K562 (cell line): Measurements from ENCODE around the gene GNRH2. TPM values are rescaled to one million over a fixed set of nuclear protein-coding genes. Genes with fewer than 3 reads are reported as not detected.

ENCODE experiments used
- EP300 ChIP-seq: IDR thresholded peaks from 2 replicates; pipeline ENCODE4 v1.6.1; 2012; ENCODE audit warnings: low read length, improper control_type of control experiment
- EZH2 ChIP-seq: IDR thresholded peaks from 2 replicates; pipeline ENCODE4 v1.6.1; 2012; ENCODE audit warnings: low read depth, mild to moderate bottlenecking, inconsistent platforms, low read length, borderline replicate concordance
- ILK ChIP-seq: fragments of 450-650 bp; IDR thresholded peaks from 2 replicates; pipeline ENCODE4 v1.6.1; 2016; ENCODE audit warnings: missing genetic modification characterization, low read depth, mild to moderate bottlenecking, missing compliant biosample characterization, moderate library complexity, borderline replicate concordance
- NFE2 ChIP-seq: IDR thresholded peaks from 2 replicates; pipeline ENCODE4 v1.6.1; 2014; ENCODE audit warnings: antibody characterized with exemption, low read depth
- NR4A1 ChIP-seq, 2 experiments: fragments of 250-450 bp in 1 of 2; fragments of 450-650 bp in 1 of 2; sonication (Bioruptor Pico) in 1 of 2; IDR thresholded peaks; 2 replicates each; pipeline versions ENCODE4 v1.4.0 to v1.6.1; 2016 to 2020; ENCODE audit warnings: mild to moderate bottlenecking in 2 of 2, missing compliant biosample characterization in 1 of 2, missing genetic modification characterization in 1 of 2, moderate library complexity in 1 of 2
- NRF1 ChIP-seq, 2 experiments: fragments of 450-650 bp; IDR thresholded peaks in 1 of 2; conservative IDR thresholded peaks in 1 of 2; 2 replicates each; pipeline ENCODE4 v1.6.1; 2014; ENCODE audit warnings: mild to moderate bottlenecking in 2 of 2
- PML ChIP-seq: IDR thresholded peaks from 2 replicates; pipeline ENCODE4 v1.6.1; 2012; ENCODE audit warnings: low read length, inconsistent platforms
- SMARCB1 ChIP-seq: IDR thresholded peaks from 2 replicates; pipeline ENCODE4 v1.6.1; 2011; ENCODE audit warnings: improper control_type of control experiment, low read depth; ENCODE audit not compliant: insufficient read length
- SP1 ChIP-seq: sonication (generic); formaldehyde crosslinking; IDR thresholded peaks from 2 replicates; pipeline ENCODE4 v1.8.1; 2022; ENCODE audit warnings: mild to moderate bottlenecking, missing genetic modification reagents
- TARDBP ChIP-seq: fragments of 450-650 bp; IDR thresholded peaks from 2 replicates; pipeline ENCODE4 v1.6.1; 2016
- ZBTB1 ChIP-seq: sonication (generic); formaldehyde crosslinking; IDR thresholded peaks from 2 replicates; pipeline ENCODE4 v1.8.1; 2023; ENCODE audit warnings: missing genetic modification reagents, low read depth, mild to moderate bottlenecking, borderline replicate concordance
- ZKSCAN8 ChIP-seq: fragments of 200-800 bp; sonication (Bioruptor generic); IDR thresholded peaks from 2 replicates; pipeline ENCODE4 v1.6.1; 2016; ENCODE audit warnings: missing genetic modification characterization, missing compliant biosample characterization
- ZNF76 ChIP-seq: fragments of 250-450 bp; sonication (Bioruptor Pico); IDR thresholded peaks from 2 replicates; pipeline ENCODE4 v1.4.0; 2020; ENCODE audit warnings: mild to moderate bottlenecking, moderate library complexity, borderline replicate concordance
- polyA plus RNA-seq, 8 experiments: library from polyadenylated mRNA; depleted of rRNA in 4 of 8; stranded (reverse) in 5 of 8; unstranded in 3 of 8; fragments of >200 nt; fragmentation: Nextera tagmentation in 2 of 8; fragmentation: Illumina TruSeq in 1 of 8; extraction: Ambion mirVana in 2 of 8; extraction: Trizol in 1 of 8; gene quantifications; 2 replicates each; pipeline versions ENCODE4 v1.2.1 to v1.2.3, GENCODE V29; 2011 to 2014; ENCODE audit warnings: inconsistent platforms in 1 of 8, missing spikeins in 1 of 8
- total RNA-seq, 7 experiments: library from RNA; depleted of rRNA in 6 of 7; stranded (reverse); fragments of >200 nt in 6 of 7; fragmentation: Illumina TruSeq in 2 of 7; extraction: Trizol in 2 of 7; gene quantifications; 2 replicates each; pipeline versions ENCODE4 v1.2.1 to v1.2.3, GENCODE V29; 2011 to 2021; ENCODE audit warnings: low replicate concordance in 1 of 7
- TF ChIP-seq, protein P1 (sequence below): fragments of 450-650 bp; formaldehyde crosslinking; IDR thresholded peaks from 2 replicates; pipeline ENCODE4 v1.4.0; 2020; ENCODE audit warnings: mild to moderate bottlenecking, moderate library complexity
- TF ChIP-seq, protein P2 (sequence below), 3 experiments: fragments of 200-800 bp in 1 of 3; fragments of 250-450 bp in 1 of 3; fragments of 450-650 bp in 1 of 3; sonication (Bioruptor Pico) in 1 of 3; sonication (Bioruptor generic) in 1 of 3; formaldehyde crosslinking in 1 of 3; IDR thresholded peaks; 2 replicates each; pipeline versions ENCODE4 v1.6.1 to v1.8.0; 2016 to 2022; ENCODE audit warnings: mild to moderate bottlenecking in 2 of 3, missing genetic modification characterization in 2 of 3, missing compliant biosample characterization in 1 of 3, moderate library complexity in 1 of 3
- TF ChIP-seq, protein P3 (sequence below): fragments of 250-450 bp; sonication (Bioruptor Pico); IDR thresholded peaks from 2 replicates; pipeline ENCODE4 v1.4.0; 2020; ENCODE audit warnings: mild to moderate bottlenecking, moderate library complexity
- TF ChIP-seq, protein P4 (sequence below): IDR thresholded peaks from 2 replicates; pipeline ENCODE4 v1.6.1; 2011; ENCODE audit not compliant: insufficient read length; ENCODE audit errors: extremely low read depth

Gene GNRH2
- total and polyA plus RNA-seq, 9 of the 15 experiments (the other 6 are each of a cell fraction or from before 2014, with no cell fraction given), result 0.11 to 0.50 (median 0.24) TPM; not detected in 5

DNA sequence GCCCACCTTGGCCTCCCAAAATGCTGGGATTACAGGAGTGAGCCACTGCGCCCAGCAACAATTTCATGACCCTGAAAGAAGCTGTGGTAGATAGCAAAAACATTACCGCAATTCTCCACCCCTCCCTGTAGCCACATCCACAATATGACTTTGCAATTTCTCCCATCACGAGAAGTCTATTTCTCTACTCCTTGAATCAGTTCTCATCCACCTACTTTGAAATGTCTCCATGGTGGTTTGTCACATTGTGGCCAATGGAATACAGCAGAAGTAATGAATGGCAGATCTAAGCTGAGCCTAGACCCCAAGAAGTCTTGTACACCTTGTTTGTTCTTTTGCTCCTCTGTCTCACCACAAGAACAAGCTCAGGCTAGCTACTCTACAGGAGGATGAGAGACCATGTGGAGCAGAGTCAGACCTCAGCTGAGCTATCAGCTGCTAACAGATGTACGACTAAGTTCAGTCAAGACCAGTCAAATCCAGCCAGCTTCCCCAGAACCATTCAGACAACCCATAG lies 34.3 kb downstream of the GNRH2 start (continued):
- TF ChIP-seq, protein P1, sequence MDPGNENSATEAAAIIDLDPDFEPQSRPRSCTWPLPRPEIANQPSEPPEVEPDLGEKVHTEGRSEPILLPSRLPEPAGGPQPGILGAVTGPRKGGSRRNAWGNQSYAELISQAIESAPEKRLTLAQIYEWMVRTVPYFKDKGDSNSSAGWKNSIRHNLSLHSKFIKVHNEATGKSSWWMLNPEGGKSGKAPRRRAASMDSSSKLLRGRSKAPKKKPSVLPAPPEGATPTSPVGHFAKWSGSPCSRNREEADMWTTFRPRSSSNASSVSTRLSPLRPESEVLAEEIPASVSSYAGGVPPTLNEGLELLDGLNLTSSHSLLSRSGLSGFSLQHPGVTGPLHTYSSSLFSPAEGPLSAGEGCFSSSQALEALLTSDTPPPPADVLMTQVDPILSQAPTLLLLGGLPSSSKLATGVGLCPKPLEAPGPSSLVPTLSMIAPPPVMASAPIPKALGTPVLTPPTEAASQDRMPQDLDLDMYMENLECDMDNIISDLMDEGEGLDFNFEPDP (CRISPR knock-in tag), result no peak
- TF ChIP-seq ZKSCAN8 (CRISPR knock-in tag), result no peak
- TF ChIP-seq, protein P2, sequence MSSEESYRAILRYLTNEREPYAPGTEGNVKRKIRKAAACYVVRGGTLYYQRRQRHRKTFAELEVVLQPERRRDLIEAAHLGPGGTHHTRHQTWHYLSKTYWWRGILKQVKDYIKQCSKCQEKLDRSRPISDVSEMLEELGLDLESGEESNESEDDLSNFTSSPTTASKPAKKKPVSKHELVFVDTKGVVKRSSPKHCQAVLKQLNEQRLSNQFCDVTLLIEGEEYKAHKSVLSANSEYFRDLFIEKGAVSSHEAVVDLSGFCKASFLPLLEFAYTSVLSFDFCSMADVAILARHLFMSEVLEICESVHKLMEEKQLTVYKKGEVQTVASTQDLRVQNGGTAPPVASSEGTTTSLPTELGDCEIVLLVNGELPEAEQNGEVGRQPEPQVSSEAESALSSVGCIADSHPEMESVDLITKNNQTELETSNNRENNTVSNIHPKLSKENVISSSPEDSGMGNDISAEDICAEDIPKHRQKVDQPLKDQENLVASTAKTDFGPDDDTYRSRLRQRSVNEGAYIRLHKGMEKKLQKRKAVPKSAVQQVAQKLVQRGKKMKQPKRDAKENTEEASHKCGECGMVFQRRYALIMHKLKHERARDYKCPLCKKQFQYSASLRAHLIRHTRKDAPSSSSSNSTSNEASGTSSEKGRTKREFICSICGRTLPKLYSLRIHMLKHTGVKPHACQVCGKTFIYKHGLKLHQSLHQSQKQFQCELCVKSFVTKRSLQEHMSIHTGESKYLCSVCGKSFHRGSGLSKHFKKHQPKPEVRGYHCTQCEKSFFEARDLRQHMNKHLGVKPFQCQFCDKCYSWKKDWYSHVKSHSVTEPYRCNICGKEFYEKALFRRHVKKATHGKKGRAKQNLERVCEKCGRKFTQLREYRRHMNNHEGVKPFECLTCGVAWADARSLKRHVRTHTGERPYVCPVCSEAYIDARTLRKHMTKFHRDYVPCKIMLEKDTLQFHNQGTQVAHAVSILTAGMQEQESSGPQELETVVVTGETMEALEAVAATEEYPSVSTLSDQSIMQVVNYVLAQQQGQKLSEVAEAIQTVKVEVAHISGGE (CRISPR knock-in tag; IDR thresholded peaks at IDR 0.05), result no peak
- no peak for TF ChIP-seq NR4A1 (CRISPR knock-in tag; IDR thresholded peaks at IDR 0.05)
- TF ChIP-seq NR4A1 (tag; IDR thresholded peaks at IDR 0.05), result no peak
- no peak for TF ChIP-seq SMARCB1
- TF ChIP-seq, protein P3, sequence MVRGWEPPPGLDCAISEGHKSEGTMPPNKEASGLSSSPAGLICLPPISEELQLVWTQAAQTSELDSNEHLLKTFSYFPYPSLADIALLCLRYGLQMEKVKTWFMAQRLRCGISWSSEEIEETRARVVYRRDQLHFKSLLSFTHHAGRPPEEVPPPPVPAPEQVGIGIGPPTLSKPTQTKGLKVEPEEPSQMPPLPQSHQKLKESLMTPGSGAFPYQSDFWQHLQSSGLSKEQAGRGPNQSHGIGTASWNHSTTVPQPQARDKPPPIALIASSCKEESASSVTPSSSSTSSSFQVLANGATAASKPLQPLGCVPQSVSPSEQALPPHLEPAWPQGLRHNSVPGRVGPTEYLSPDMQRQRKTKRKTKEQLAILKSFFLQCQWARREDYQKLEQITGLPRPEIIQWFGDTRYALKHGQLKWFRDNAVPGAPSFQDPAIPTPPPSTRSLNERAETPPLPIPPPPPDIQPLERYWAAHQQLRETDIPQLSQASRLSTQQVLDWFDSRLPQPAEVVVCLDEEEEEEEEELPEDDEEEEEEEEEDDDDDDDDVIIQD, result no peak
- TF ChIP-seq ZNF76 (CRISPR knock-in tag), result no peak
- 0 out of 2 replicates have a peak, but pooled peaks have one; percentile 50 for TF ChIP-seq PML
- TF ChIP-seq SP1 (CRISPR knock-in tag), result peak; percentile 59; the same call in 1 of the 2 replicates
- no peak for TF ChIP-seq ILK
- no peak for TF ChIP-seq EZH2
- TF ChIP-seq, protein P4, sequence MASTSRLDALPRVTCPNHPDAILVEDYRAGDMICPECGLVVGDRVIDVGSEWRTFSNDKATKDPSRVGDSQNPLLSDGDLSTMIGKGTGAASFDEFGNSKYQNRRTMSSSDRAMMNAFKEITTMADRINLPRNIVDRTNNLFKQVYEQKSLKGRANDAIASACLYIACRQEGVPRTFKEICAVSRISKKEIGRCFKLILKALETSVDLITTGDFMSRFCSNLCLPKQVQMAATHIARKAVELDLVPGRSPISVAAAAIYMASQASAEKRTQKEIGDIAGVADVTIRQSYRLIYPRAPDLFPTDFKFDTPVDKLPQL, result no peak
- TF ChIP-seq NRF1 (conservative IDR thresholded peaks at IDR 0.05 in 1 of 2, IDR thresholded peaks at IDR 0.05 in 1 of 2), result peak in 1 of 2 experiments; percentile 8; a peak in 1 of 4 replicates
- no peak for TF ChIP-seq ZBTB1
- TF ChIP-seq NFE2, result peak; percentile 88
- TF ChIP-seq EP300, result peak; percentile 50; the same call in 1 of the 2 replicates
- no peak; the same call in 1 of the 2 replicates for TF ChIP-seq TARDBP
